Esophagus (tissue), 2 donors: ENCODE measurements around the gene SKIDA1. TPM values are rescaled to one million over a fixed set of nuclear protein-coding genes. Genes with fewer than 3 reads are reported as not detected.

Experiments
- H3K27ac ChIP-seq, 2 donors: one replicate each; pipeline ENCODE4 v1.5.1; 2013; ENCODE audit warnings: low read depth in 2 of 2, mild to moderate bottlenecking in 2 of 2, inconsistent platforms in 1 of 2, low read length in 1 of 2, moderate library complexity in 1 of 2
- H3K27me3 ChIP-seq, 2 donors: one replicate each; pipeline ENCODE4 v1.6.1; 2013; ENCODE audit warnings: low read length in 2 of 2, control low read depth in 1 of 2, mild to moderate bottlenecking in 1 of 2; ENCODE audit not compliant: insufficient read depth in 2 of 2, control insufficient read depth in 1 of 2
- H3K36me3 ChIP-seq, 2 donors: one replicate each; pipeline ENCODE4 v1.6.1; 2013; ENCODE audit warnings: low read length in 1 of 2; ENCODE audit not compliant: control insufficient read depth in 2 of 2, insufficient read depth in 2 of 2
- H3K4me1 ChIP-seq, 2 donors: one replicate each; pipeline ENCODE4 v1.6.1; 2013; ENCODE audit warnings: low read length in 1 of 2; ENCODE audit not compliant: control insufficient read depth in 2 of 2, insufficient read depth in 2 of 2
- H3K4me3 ChIP-seq, 2 donors: one replicate each; pipeline ENCODE4 v1.5.1; 2013; ENCODE audit warnings: low read length in 2 of 2, mild to moderate bottlenecking in 2 of 2, low read depth in 1 of 2, moderate library complexity in 1 of 2
- H3K9me3 ChIP-seq, 2 donors: one replicate each; pipeline ENCODE4 v1.6.1; 2013; ENCODE audit warnings: mild to moderate bottlenecking in 2 of 2, low read depth in 1 of 2, low read length in 1 of 2, moderate library complexity in 1 of 2; ENCODE audit not compliant: control insufficient read depth in 2 of 2, insufficient read depth in 1 of 2
- WGBS, 2 donors: extraction: QIAGEN DNeasy Blood & Tissue Kit; methylation state at CpG; one replicate each; pipeline ENCODE4 v1.1.7; 2013; 5-methylcytosine and 5-hydroxymethylcytosine counted together
- polyA plus RNA-seq, 2 donors: library from polyadenylated mRNA; stranded (reverse); fragments of 200-250 nt; gene quantifications; one replicate each; pipeline ENCODE4 v1.2.3, GENCODE V29; 2013
- donor health status: healthy with polysubstance abuse.
- donor health status: Bipolar disorder and iron deficiency.

Gene SKIDA1
- polyA plus RNA-seq, 2 donors = 0.19 to 0.22 TPM

- Histone ChIP-seq H3K27ac (no peak overlapping the region), H3K36me3 (no peaks in the 10 kb centered on the region), H3K4me3 (no peak overlapping the region), H3K9me3 (no peaks in the 10 kb centered on the region), H3K27me3 (no peaks in the 10 kb centered on the region), H3K4me1 (peaks cover 3 to 4% of the 10 kb centered on the region in 2 donors)
- 88 to 92% methylated on average over 3 of the region's 3 CpGs for WGBS, 2 donors
These were observed 13.4 kb downstream of the SKIDA1 start for GRCh38 chr10:21511946-21512572.

- H3K27ac ChIP-seq = no peak overlapping the region
- H3K4me1 ChIP-seq = peaks cover 1 to 4% of the 10 kb centered on the region in 2 donors
- H3K9me3 ChIP-seq = no peaks in the 10 kb centered on the region
- WGBS, 2 donors = 93 to 95% methylated on average over 2 of the region's 2 CpGs
- no peak overlapping the region for H3K4me3 ChIP-seq
- no peaks in the 10 kb centered on the region for H3K27me3 ChIP-seq
- H3K36me3 ChIP-seq = no peaks in the 10 kb centered on the region
These were observed 14.3 kb downstream of the SKIDA1 start for GRCh38 chr10:21511095-21511570.

DNA sequence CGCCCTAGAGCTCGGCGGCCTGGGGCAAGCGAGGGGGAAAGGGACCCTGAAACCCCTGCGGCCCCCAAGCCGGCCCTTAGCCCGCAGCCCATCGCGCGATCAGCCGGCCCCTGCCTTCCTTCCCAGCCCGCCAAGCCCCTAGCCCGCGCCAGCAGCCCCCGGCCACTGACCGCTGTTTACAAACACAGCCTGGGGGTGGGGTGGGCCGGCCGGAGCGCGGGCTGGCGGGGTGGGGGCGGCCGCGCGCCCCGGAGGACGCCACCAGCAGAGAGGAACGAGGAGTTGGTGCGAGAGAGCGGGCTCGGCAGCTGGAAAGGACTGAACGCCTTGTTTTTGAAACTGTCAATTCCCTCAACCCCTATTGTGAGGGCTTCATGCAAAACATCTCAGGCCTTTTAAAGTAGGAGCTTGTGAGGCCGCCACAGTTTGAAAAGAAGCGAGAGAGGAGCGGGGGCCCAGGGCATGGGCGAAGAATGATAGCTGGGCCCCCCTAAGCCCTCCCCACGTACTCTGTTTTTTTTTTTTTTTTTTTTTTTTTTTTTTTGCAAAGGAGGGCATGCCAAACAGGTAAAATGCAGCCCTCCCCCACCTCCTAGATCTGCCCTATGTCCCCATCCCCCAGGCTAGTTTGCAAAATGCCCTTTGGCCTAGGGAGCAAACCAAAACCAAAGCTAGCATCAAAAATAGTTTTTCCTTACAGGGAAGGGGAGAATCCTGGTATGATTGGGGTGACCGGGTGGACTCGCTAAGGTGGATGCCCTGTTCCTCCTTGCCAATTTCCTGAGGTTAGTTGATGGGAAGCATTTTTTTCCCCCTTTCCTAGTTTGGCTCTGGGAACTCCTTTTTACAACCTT lies 15.0 kb downstream of the SKIDA1 start:
- Histone ChIP-seq H3K27ac (no peak overlapping the region), H3K9me3 (no peaks in the 10 kb centered on the region), H3K36me3 (no peaks in the 10 kb centered on the region), H3K27me3 (no peaks in the 10 kb centered on the region), H3K4me1 (peaks cover 0 to 1% of the 10 kb centered on the region in 2 donors), H3K4me3 (peak overlapping the region; percentile 17 to 40)
- WGBS, 2 donors = 41 to 54% methylated on average over 33 to 39 of the region's 39 CpGs

DNA sequence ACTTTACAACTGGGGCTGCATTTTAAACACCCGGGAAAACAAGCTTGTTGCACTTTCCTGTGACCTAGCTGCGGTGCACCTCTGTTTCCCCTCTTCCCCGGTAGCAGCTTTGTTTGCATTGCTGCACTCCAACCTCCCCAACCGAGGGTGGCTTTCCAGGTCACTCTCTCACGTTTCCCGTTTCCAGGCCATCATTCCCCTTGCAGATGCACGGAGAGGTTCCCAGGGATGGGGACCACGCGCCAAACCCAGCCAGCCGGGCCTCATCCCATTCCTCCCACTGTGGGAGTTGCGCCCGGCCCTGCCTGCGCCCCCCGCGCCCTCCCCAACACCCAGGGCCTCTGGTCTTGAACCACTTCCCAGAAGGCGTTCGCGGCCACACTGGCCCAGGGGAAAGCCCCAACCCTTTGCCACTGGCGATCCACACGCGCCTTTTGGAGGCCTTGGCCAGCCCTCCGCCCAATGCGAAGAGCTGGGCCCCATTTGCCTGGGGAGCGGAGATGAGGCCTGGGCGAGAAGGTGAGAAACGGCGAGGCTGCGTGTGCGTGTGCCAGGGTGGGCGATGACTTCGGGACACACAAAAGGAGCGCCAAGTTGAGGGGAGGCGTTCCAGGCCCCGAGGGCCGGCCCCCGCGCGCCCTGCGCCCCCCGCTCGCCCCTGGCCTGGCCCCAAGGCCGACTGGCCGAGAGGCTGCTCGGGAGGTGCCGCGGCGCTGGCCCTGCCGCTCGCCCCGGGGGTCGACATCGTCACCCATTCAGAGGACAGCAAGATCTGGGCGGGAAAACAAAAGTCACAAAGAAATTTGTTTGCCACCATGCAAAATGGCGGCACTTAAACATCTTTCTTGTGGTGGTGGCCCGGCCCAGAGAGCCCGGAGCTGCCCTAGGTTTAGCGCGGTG lies 15.9 kb downstream of the SKIDA1 start:
- Histone ChIP-seq H3K4me3 (peak overlapping the region; percentile 17 to 40), H3K27ac (no peak overlapping the region)

DNA sequence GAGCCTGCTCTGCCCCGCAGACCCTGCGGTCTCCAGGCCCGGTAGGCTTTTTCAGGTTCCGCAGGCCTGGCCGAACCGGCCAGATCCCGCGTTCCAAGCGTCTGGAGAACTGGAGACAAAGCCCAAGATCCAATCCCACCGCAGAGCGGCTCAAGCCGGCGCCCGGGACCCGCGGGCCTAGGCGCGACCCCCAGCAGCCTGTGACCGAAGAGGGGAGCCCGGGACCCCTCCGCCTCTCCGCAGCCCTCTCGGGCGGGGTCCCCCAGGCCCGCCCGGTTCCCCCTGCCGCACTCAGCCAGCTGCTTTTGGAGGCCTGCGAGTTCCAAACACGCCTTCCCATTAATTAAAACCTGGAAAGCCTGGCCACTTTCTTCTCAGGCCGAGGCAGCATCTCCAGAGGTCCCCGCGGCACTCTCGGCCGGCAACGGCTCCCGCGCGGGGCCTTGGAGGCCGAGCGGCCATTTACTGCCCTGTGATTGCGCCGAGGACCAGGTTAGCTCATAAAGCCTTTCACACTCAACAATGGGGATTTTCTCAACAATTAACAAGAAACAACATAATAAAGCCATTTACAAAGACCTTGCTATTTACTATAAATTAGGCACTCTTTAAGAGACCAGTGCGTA lies 16.7 kb downstream of the SKIDA1 start:
- Histone ChIP-seq H3K9me3 (no peaks in the 10 kb centered on the region), H3K4me1 (peaks cover 0 to 1% of the 10 kb centered on the region in 2 donors), H3K27me3 (no peaks in the 10 kb centered on the region), H3K27ac (no peak overlapping the region), H3K4me3 (no peak overlapping the region), H3K36me3 (no peaks in the 10 kb centered on the region)
- 90 to 93% methylated on average over 43 of the region's 43 CpGs for WGBS, 2 donors

More for the DNA sequence above, 15.9 kb downstream of the SKIDA1 start:
- Histone ChIP-seq H3K36me3 (no peaks in the 10 kb centered on the region), H3K27me3 (no peaks in the 10 kb centered on the region), H3K4me1 (peaks cover 0 to 1% of the 10 kb centered on the region in 2 donors), H3K9me3 (no peaks in the 10 kb centered on the region)
- WGBS, 2 donors = 78 to 81% methylated on average over 55 to 58 of the region's 58 CpGs

- no peaks in the 10 kb centered on the region for H3K36me3 ChIP-seq
- 84 to 88% methylated on average over 21 of the region's 21 CpGs for WGBS, 2 donors
- no peaks in the 10 kb centered on the region for H3K9me3 ChIP-seq
- H3K27me3 ChIP-seq = no peaks in the 10 kb centered on the region
- peaks cover 0 to 1% of the 10 kb centered on the region in 2 donors for H3K4me1 ChIP-seq
- no peak overlapping the region for H3K27ac ChIP-seq
- no peak overlapping the region for H3K4me3 ChIP-seq
These were observed 18.3 kb downstream of the SKIDA1 start for GRCh38 chr10:21507150-21507549.

DNA sequence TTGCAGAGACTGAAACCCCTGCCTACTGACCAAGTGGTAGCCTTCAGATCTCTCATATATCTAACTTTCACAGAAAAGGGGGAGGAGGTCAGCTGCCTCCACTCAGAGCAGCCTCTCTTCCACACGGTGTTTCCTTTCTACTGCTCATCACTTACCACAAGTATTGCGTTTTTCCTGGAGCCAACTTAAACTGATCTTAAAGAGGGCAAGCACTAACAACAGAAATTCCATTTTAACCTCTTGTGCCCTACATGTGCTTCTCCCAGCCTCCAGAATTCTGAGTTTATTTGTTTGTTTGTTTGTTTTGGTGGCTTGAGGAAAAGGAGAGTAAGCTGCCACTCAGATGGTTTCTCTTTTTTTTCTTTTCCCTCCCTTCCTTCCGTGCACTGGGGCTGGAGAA lies 19.1 kb downstream of the SKIDA1 start:
- 69 to 79% methylated on average over 3 of the region's 3 CpGs for WGBS, 2 donors
- Histone ChIP-seq H3K27ac (no peak overlapping the region), H3K4me3 (no peak overlapping the region), H3K4me1 (peaks cover 0 to 1% of the 10 kb centered on the region in 2 donors), H3K9me3 (no peaks in the 10 kb centered on the region), H3K36me3 (no peaks in the 10 kb centered on the region), H3K27me3 (no peaks in the 10 kb centered on the region)

- no peak overlapping the region for H3K27ac ChIP-seq
- H3K4me3 ChIP-seq = no peak overlapping the region
- no peaks in the 10 kb centered on the region for H3K9me3 ChIP-seq
- 89 to 93% methylated on average over 4 of the region's 4 CpGs for WGBS, 2 donors
- H3K4me1 ChIP-seq = peaks cover 0 to 1% of the 10 kb centered on the region in 2 donors
- no peaks in the 10 kb centered on the region for H3K36me3 ChIP-seq
- H3K27me3 ChIP-seq = no peaks in the 10 kb centered on the region
These were observed 19.7 kb downstream of the SKIDA1 start for GRCh38 chr10:21505711-21506278.
